K562 (cell line): ENCODE results near the gene PDE6B. TPM values are rescaled to one million over a fixed set of nuclear protein-coding genes. Genes with fewer than 3 reads are reported as not detected.

Experiments used
- EP300 ChIP-seq: IDR thresholded peaks from 2 replicates; pipeline ENCODE4 v1.6.1; 2012; ENCODE audit warnings: low read length, improper control_type of control experiment
- HSF4 ChIP-seq: fragments of 250-450 bp; sonication (Bioruptor Pico); IDR thresholded peaks from 2 replicates; pipeline ENCODE4 v2.1.2; 2022; ENCODE audit warnings: mild to moderate bottlenecking, moderate library complexity, borderline replicate concordance
- NCOR1 ChIP-seq: fragments of 450-650 bp; IDR thresholded peaks from 2 replicates; pipeline ENCODE4 v1.6.1; 2016; ENCODE audit warnings: mild to moderate bottlenecking, moderate library complexity
- NR2F6 ChIP-seq: fragments of 450-650 bp; formaldehyde crosslinking; IDR thresholded peaks from 2 replicates; pipeline ENCODE4 v1.4.0; 2020; ENCODE audit warnings: mild to moderate bottlenecking
- RAD21 ChIP-seq, 2 experiments: fragments of 250-450 bp in 1 of 2; fragments of 450-650 bp in 1 of 2; sonication (Bioruptor Pico) in 1 of 2; formaldehyde crosslinking in 1 of 2; IDR thresholded peaks in 1 of 2; conservative IDR thresholded peaks in 1 of 2; 2 replicates each; pipeline versions ENCODE4 v1.4.0 to v1.8.0; 2020 to 2022; ENCODE audit warnings: mild to moderate bottlenecking in 2 of 2, moderate library complexity in 1 of 2
- ZNF316 ChIP-seq: fragments of 450-650 bp; IDR thresholded peaks from 2 replicates; pipeline ENCODE4 v1.6.1; 2016
- polyA plus RNA-seq, 8 experiments: library from polyadenylated mRNA; depleted of rRNA in 4 of 8; stranded (reverse) in 5 of 8; unstranded in 3 of 8; fragments of >200 nt; fragmentation: Nextera tagmentation in 2 of 8; fragmentation: Illumina TruSeq in 1 of 8; extraction: Ambion mirVana in 2 of 8; extraction: Trizol in 1 of 8; gene quantifications; 2 replicates each; pipeline versions ENCODE4 v1.2.1 to v1.2.3, GENCODE V29; 2011 to 2014; ENCODE audit warnings: inconsistent platforms in 1 of 8, missing spikeins in 1 of 8
- total RNA-seq, 7 experiments: library from RNA; depleted of rRNA in 6 of 7; stranded (reverse); fragments of >200 nt in 6 of 7; fragmentation: Illumina TruSeq in 2 of 7; extraction: Trizol in 2 of 7; gene quantifications; 2 replicates each; pipeline versions ENCODE4 v1.2.1 to v1.2.3, GENCODE V29; 2011 to 2021; ENCODE audit warnings: low replicate concordance in 1 of 7
- TF ChIP-seq, protein P1 (sequence below): fragments of 450-650 bp; IDR thresholded peaks from 2 replicates; pipeline ENCODE4 v1.6.1; 2016; ENCODE audit warnings: low read depth

Gene PDE6B
- total and polyA plus RNA-seq, 9 of the 15 experiments (the other 6 are each of a cell fraction or from before 2014, with no cell fraction given) = 0.04 TPM; not detected in 8

GRCh38 chr4:687048-687970 lies 61.9 kb downstream of the PDE6B start (continued):
- TF ChIP-seq, protein P1, sequence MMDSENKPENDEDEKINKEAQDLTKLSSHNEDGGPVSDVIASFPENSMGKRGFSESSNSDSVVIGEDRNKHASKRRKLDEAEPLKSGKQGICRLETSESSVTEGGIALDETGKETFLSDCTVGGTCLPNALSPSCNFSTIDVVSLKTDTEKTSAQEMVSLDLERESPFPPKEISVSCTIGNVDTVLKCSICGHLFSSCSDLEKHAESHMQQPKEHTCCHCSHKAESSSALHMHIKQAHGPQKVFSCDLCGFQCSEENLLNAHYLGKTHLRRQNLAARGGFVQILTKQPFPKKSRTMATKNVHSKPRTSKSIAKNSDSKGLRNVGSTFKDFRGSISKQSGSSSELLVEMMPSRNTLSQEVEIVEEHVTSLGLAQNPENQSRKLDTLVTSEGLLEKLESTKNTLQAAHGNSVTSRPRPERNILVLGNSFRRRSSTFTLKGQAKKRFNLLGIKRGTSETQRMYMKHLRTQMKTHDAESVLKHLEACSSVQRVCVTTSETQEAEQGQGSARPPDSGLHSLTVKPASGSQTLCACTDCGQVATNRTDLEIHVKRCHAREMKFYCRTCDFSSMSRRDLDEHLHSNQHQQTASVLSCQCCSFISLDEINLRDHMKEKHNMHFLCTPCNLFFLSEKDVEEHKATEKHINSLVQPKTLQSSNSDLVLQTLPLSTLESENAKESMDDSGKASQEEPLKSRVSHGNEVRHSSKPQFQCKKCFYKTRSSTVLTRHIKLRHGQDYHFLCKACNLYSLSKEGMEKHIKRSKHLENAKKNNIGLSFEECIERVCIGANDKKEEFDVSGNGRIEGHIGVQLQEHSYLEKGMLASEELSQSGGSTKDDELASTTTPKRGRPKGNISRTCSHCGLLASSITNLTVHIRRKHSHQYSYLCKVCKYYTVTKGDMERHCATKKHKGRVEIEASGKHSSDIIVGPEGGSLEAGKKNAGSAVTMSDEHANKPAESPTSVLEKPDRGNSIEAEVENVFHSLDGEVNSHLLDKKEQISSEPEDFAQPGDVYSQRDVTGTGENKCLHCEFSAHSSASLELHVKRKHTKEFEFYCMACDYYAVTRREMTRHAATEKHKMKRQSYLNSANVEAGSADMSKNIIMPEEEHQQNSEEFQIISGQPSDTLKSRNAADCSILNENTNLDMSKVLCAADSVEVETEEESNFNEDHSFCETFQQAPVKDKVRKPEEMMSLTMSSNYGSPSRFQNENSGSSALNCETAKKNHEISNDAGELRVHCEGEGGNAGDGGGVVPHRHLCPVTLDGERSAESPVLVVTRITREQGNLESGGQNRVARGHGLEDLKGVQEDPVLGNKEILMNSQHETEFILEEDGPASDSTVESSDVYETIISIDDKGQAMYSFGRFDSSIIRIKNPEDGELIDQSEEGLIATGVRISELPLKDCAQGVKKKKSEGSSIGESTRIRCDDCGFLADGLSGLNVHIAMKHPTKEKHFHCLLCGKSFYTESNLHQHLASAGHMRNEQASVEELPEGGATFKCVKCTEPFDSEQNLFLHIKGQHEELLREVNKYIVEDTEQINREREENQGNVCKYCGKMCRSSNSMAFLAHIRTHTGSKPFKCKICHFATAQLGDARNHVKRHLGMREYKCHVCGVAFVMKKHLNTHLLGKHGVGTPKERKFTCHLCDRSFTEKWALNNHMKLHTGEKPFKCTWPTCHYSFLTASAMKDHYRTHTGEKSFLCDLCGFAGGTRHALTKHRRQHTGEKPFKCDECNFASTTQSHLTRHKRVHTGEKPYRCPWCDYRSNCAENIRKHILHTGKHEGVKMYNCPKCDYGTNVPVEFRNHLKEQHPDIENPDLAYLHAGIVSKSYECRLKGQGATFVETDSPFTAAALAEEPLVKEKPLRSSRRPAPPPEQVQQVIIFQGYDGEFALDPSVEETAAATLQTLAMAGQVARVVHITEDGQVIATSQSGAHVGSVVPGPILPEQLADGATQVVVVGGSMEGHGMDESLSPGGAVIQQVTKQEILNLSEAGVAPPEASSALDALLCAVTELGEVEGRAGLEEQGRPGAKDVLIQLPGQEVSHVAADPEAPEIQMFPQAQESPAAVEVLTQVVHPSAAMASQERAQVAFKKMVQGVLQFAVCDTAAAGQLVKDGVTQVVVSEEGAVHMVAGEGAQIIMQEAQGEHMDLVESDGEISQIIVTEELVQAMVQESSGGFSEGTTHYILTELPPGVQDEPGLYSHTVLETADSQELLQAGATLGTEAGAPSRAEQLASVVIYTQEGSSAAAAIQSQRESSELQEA = no peak
- TF ChIP-seq EP300 = peak; percentile 20; the same call in 1 of the 2 replicates
- no peak for TF ChIP-seq HSF4 (CRISPR knock-in tag)
- 0 out of 4 replicates have a peak, but pooled peaks of 1 of the 2 experiments have one; percentile 3 for TF ChIP-seq RAD21 (CRISPR knock-in tag; conservative IDR thresholded peaks at IDR 0.05 in 1 of 2, IDR thresholded peaks at IDR 0.05 in 1 of 2)
- peak; percentile 1; the same call in 1 of the 2 replicates for TF ChIP-seq ZNF316
- 0 out of 2 replicates have a peak, but pooled peaks have one; percentile 21 for TF ChIP-seq NR2F6 (CRISPR knock-in tag)
- peak; percentile 41; the same call in 1 of the 2 replicates for TF ChIP-seq NCOR1
